Uterus (tissue), 2 donors: Measurements from ENCODE around the gene DDX46.

Source experiments
- CTCF ChIP-seq, 4 experiments: fragments of 200-600 bp in 2 of 4; fragments of 450-650 bp in 2 of 4; sonication (generic) in 2 of 4; IDR thresholded peaks; one replicate each; pipeline ENCODE4 v1.5.1; 2016 to 2019; ENCODE audit warnings: antibody characterized with exemption in 4 of 4, mild to moderate bottlenecking in 2 of 4, moderate library complexity in 1 of 4
- POLR2A ChIP-seq, 2 donors: fragments of 450-650 bp; IDR thresholded peaks; one replicate each; pipeline ENCODE4 v1.6.1; 2016; ENCODE audit warnings: antibody characterized with exemption in 2 of 2, mild to moderate bottlenecking in 1 of 2, moderate library complexity in 1 of 2

- TF ChIP-seq CTCF (IDR thresholded peaks at IDR 0.05) (peak; percentile 81 to 93 (median 84)), POLR2A (IDR thresholded peaks at IDR 0.05) (peak; percentile 15 to 57)
Measured at GRCh38 chr5:134758504-134759341, at the start of gene DDX46.
